Gastroesophageal sphincter (tissue), 3 donors: ENCODE results near the gene FBXL16.

ENCODE experiments used
- CTCF ChIP-seq, 4 experiments: fragments of 200-600 bp in 2 of 4; fragments of 450-650 bp in 2 of 4; sonication (generic) in 1 of 4; IDR thresholded peaks; one replicate each; pipeline ENCODE4 v1.5.1; 2017 to 2019; ENCODE audit warnings: antibody characterized with exemption in 4 of 4, mild to moderate bottlenecking in 2 of 4, moderate library complexity in 2 of 4
- EP300 ChIP-seq: sonication (generic); formaldehyde crosslinking; IDR thresholded peaks from one replicate; pipeline ENCODE4 v1.6.1; 2017; ENCODE audit warnings: antibody characterized with exemption, mild to moderate bottlenecking
- POLR2A ChIP-seq, 2 donors: fragments of 450-650 bp; IDR thresholded peaks; one replicate each; pipeline ENCODE4 v1.6.1; 2017; ENCODE audit warnings: antibody characterized with exemption in 2 of 2, mild to moderate bottlenecking in 2 of 2, moderate library complexity in 1 of 2
- POLR2AphosphoS5 ChIP-seq: sonication (generic); formaldehyde crosslinking; IDR thresholded peaks from one replicate; pipeline ENCODE4 v1.6.1; 2017; ENCODE audit warnings: antibody characterized with exemption

GRCh38 chr16:714079-714478, 8.5 kb upstream of the FBXL16 start:
- no peak for TF ChIP-seq POLR2A (IDR thresholded peaks at IDR 0.05)
- TF ChIP-seq POLR2AphosphoS5 = no peak
- TF ChIP-seq CTCF (IDR thresholded peaks at IDR 0.05) = no peak
- TF ChIP-seq EP300 = no peak
